Caco-2 (cell line): ENCODE results near the gene SLC43A2. TPM values are rescaled to one million over a fixed set of nuclear protein-coding genes. Genes with fewer than 3 reads are reported as not detected.
"Not testable (repeated sequence)": the region's sequence is repeated elsewhere in the genome, so short reads cannot be mapped to it uniquely, and the experiment has no call there.

Source experiments
- BruUV-seq: library from RNA; stranded (reverse); fragments of 400-500 nt; replicated peaks from 2 replicates; lab custom pipeline; 2021; lab: Mats Ljungman, UMichigan
- CTCF ChIA-PET: fragments of 300-600 bp; sonication (Branson Sonifier 250); formaldehyde crosslinking; loops from one replicate; lab custom pipeline; 2022; ENCODE audit warnings: antibody characterized with exemption; lab: Charles Lee
- POLR2A ChIA-PET: fragments of 300-600 bp; sonication (Branson Sonifier 250); formaldehyde crosslinking; loops from one replicate; lab custom pipeline; 2022; ENCODE audit warnings: antibody characterized with exemption; lab: Charles Lee
- DNase-seq, 2 experiments: peaks; one replicate each; pipeline versions ENCODE4 v3.0.0 to v3.0.0-alpha.2; 2020 to 2022
- H3K27me3 ChIP-seq: replicated peaks from 2 replicates; pipeline ENCODE4 v1.6.0; 2011; ENCODE audit warnings: low read length; ENCODE audit not compliant: control insufficient read depth, insufficient read depth
- H3K36me3 ChIP-seq: 2 replicates; pipeline ENCODE4 v1.5.1; 2011; ENCODE audit warnings: low read length; ENCODE audit not compliant: control insufficient read depth, insufficient read depth
- H3K4me1 ChIP-seq: fragments of 250-450 bp; sonication (Bioruptor Pico); 2 replicates; pipeline ENCODE4 v1.5.1; 2020; ENCODE audit warnings: mild to moderate bottlenecking
- H3K4me3 ChIP-seq: 2 replicates; pipeline ENCODE4 v1.5.1; 2011; ENCODE audit warnings: low read depth, mild to moderate bottlenecking, control low read depth, low read length
- H3K9me3 ChIP-seq: fragments of 250-450 bp; sonication (Bioruptor Pico); 2 replicates; pipeline ENCODE4 v1.5.1; 2020; ENCODE audit warnings: mild to moderate bottlenecking, moderate library complexity
- H3K27ac Mint-ChIP-seq: one replicate; pipeline ENCODE4 v1.8.0; 2022; ENCODE audit warnings: mixed read lengths; ENCODE audit not compliant: unreplicated experiment
- H3K27me3 Mint-ChIP-seq: one replicate; pipeline ENCODE4 v1.8.0; 2022; ENCODE audit warnings: mixed read lengths; ENCODE audit not compliant: insufficient read depth, unreplicated experiment
- H3K36me3 Mint-ChIP-seq: one replicate; pipeline ENCODE4 v1.8.0; 2022; ENCODE audit warnings: mild to moderate bottlenecking, mixed read lengths; ENCODE audit not compliant: insufficient read depth, unreplicated experiment
- H3K4me1 Mint-ChIP-seq: one replicate; pipeline ENCODE4 v1.8.0; 2022; ENCODE audit warnings: low read depth, mixed read lengths; ENCODE audit not compliant: unreplicated experiment
- H3K4me3 Mint-ChIP-seq: one replicate; pipeline ENCODE4 v1.8.0; 2022; ENCODE audit warnings: mild to moderate bottlenecking, moderate library complexity, mixed read lengths; ENCODE audit not compliant: unreplicated experiment
- H3K9me3 Mint-ChIP-seq: one replicate; pipeline ENCODE4 v1.8.0; 2022; ENCODE audit warnings: mixed read lengths; ENCODE audit not compliant: unreplicated experiment
- intact Hi-C: fragments of 100-400 bp; cut with micrococcal nuclease; formaldehyde crosslinking; loops from one replicate; pipeline ENCODE4 v1.10.0; 2022; ENCODE audit not compliant: unreplicated experiment
- total RNA-seq: library from RNA; stranded (reverse); gene quantifications from 2 replicates; pipeline ENCODE4 v1.2.3, GENCODE V29; 2022
- TF ChIP-seq, protein P1 (sequence below), 2 experiments: fragments of 200-600 bp in 1 of 2; IDR thresholded peaks; 1 replicate in 1 of 2; 2 replicates in 1 of 2; pipeline versions ENCODE4 v1.5.1 to v1.8.0; 2011 to 2022; ENCODE audit warnings: antibody characterized with exemption in 1 of 2, control low read depth in 1 of 2, inconsistent platforms in 1 of 2, low read depth in 1 of 2, low read length in 1 of 2, mild to moderate bottlenecking in 1 of 2, moderate library complexity in 1 of 2; ENCODE audit not compliant: insufficient read depth in 1 of 2, severe bottlenecking in 1 of 2, unreplicated experiment in 1 of 2

SLC43A2 gene
- total RNA-seq, 1 experiment from 2014 or later = 33.9 TPM

DNA sequence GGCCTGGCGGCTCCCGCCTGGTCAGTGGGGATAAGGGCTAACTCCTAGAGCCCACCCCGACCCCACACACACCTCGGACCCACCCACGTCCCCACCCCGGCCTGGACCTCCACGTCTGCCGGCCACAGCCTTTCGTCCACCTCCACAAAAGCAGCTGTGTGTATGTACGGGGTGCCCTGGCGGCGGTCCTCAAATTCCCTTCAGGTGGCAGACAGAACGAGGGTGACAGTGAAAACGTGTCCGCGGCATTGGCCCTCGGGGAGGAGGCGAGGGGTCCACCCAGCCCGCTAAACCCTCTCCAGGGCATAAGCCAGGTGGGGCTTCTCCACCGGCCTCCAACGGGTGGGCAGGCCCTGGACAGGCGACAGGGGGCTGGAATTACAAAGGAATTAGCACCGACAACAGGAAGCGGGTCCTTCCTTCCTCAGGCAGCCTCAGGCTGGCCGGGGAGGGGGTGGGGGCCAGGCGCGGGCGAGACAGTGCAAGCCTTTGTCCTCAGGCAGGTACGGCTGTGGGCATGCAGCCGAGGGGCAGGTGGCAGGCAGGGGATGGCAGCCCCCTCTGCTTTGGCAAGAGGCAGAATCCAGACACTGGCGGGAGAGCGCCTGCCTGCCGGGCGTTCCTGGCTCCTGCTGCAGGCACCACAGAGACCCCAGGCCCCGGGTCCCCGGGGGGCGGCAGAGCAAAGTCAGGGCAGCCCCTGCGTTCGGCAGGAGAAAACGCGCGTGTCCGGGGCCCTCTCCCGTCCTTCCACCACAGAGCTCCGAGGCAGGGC, 53.8 kb downstream of the SLC43A2 start:
- no peak overlapping the region for H3K4me3 ChIP-seq
- TF ChIP-seq, protein P1, sequence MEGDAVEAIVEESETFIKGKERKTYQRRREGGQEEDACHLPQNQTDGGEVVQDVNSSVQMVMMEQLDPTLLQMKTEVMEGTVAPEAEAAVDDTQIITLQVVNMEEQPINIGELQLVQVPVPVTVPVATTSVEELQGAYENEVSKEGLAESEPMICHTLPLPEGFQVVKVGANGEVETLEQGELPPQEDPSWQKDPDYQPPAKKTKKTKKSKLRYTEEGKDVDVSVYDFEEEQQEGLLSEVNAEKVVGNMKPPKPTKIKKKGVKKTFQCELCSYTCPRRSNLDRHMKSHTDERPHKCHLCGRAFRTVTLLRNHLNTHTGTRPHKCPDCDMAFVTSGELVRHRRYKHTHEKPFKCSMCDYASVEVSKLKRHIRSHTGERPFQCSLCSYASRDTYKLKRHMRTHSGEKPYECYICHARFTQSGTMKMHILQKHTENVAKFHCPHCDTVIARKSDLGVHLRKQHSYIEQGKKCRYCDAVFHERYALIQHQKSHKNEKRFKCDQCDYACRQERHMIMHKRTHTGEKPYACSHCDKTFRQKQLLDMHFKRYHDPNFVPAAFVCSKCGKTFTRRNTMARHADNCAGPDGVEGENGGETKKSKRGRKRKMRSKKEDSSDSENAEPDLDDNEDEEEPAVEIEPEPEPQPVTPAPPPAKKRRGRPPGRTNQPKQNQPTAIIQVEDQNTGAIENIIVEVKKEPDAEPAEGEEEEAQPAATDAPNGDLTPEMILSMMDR (IDR thresholded peaks at IDR 0.05; ENCODE audit: insufficient read depth in 1 of 2, low read depth in 1 of 2, low read length in 1 of 2, severe bottlenecking in 1 of 2, unreplicated experiment in 1 of 2) = no peak
- H3K9me3 Mint-ChIP-seq = no peaks in the 10 kb centered on the region
- H3K4me1 ChIP-seq = no peaks in the 10 kb centered on the region
- no peak overlapping the region for H3K27ac Mint-ChIP-seq
- H3K4me3 Mint-ChIP-seq = no peak overlapping the region
- no TSS peak for BruUV-seq
- no peaks in the 10 kb centered on the region for H3K27me3 ChIP-seq
- no peaks in the 10 kb centered on the region for H3K4me1 Mint-ChIP-seq
- no peak for DNase-seq
- H3K36me3 Mint-ChIP-seq = peaks cover 12% of the 10 kb centered on the region
- CTCF ChIA-PET = interaction anchor here (0.6 to 3.7 kb wide), 16 partner anchors 12 to 78 kb away, joined by 3 to 109 read pairs (median 4); partner anchors contain the start of genes INPP5K, PITPNA, RILP and SLC43A2
- POLR2A ChIA-PET = interaction anchor here (0.9 to 1.0 kb wide), 2 partner anchors 54 to 74 kb away, joined by 3 read pairs; partner anchors contain the start of genes RILP and SLC43A2
- no peaks in the 10 kb centered on the region for H3K27me3 Mint-ChIP-seq
- no peaks in the 10 kb centered on the region for H3K36me3 ChIP-seq
- intact Hi-C loops = loop anchor here (1.0 kb wide), 1 partner anchor 54 kb away; no protein-coding TSS in a partner anchor
- H3K9me3 ChIP-seq = no peaks in the 10 kb centered on the region

DNA sequence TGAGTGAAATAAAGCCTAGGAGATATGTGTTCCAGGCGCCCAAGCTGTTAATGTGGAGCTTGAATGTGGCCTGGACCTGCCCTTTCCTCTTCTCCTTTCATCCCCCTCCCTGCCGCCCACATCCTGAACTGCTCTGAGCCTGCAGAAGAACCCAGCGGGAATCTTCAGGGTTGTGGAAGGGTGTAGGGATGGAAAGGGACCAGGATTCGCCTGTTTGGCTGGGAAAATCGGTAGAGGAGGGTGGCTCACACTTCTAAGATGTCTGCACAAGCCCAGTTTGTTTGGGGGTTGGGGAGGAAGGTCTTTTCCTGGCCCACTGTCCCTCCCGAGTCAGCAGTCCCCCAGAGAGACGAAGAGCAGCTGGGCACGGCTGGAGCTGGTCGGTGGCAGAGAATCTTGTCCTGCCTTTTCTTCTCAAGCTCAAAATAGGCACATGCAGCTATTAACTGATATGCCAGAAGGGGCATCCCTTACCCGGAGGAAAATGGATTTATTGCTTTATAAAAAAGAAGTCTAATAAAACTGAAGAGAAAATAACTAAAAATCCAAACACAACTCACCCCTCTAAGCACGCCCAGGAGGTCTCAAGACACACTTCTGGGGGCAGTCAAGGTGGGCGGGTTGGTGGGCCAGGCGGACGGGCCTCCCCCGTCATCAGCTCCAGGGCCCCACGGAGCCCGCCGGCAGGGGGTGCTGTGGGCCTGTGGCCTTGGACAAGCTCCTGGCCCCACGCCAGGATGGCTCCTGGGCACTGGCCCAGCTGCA, 54.5 kb downstream of the SLC43A2 start:
- Mint-ChIP-seq H3K9me3 (no peaks in the 10 kb centered on the region), H3K4me3 (no peak overlapping the region), H3K36me3 (peaks cover 12% of the 10 kb centered on the region), H3K4me1 (no peaks in the 10 kb centered on the region), H3K27me3 (no peaks in the 10 kb centered on the region), H3K27ac (no peak overlapping the region)
- H3K27me3 ChIP-seq = no peaks in the 10 kb centered on the region
- no peaks in the 10 kb centered on the region for H3K36me3 ChIP-seq
- no peaks in the 10 kb centered on the region for H3K4me1 ChIP-seq
- BruUV-seq = TSS peak; percentile 22
- DNase-seq = peak; percentile 61 to 86
- no peak overlapping the region for H3K4me3 ChIP-seq
- CTCF ChIA-PET = interaction anchor here (0.6 to 3.7 kb wide), 18 partner anchors 12 to 569 kb away, joined by 3 to 109 read pairs (median 4); partner anchors contain the start of genes INPP5K, PITPNA, RILP and SLC43A2
- intact Hi-C loops = loop anchor here (1.0 kb wide), 1 partner anchor 55 kb away; no protein-coding TSS in a partner anchor
- POLR2A ChIA-PET = interaction anchor here (0.9 to 1.0 kb wide), 2 partner anchors 55 to 75 kb away, joined by 3 read pairs; partner anchors contain the start of genes RILP and SLC43A2
- TF ChIP-seq, protein P1 (IDR thresholded peaks at IDR 0.05; ENCODE audit: insufficient read depth in 1 of 2, low read depth in 1 of 2, low read length in 1 of 2, severe bottlenecking in 1 of 2, unreplicated experiment in 1 of 2) = peak; percentile 82 to 83
- no peaks in the 10 kb centered on the region for H3K9me3 ChIP-seq

DNA sequence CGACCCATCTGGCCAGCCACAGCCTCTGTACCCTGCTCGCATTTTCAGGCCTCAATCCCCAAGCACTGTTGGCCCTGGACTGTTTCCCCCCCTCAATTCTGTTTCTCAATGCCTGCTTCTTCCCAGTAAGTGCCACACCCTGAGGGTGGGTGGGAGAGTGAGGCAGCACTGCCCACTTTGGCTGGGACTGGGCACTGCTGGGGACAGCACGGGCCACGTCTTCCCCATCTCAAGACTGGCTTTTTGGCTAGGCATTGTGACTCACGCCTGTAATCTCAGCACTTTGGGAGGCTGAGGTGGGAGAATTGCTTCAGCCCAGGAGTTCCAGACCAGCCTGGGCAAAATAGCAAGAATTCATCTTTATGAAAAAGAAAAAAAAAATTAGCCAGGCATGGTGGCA, 56.0 kb downstream of the SLC43A2 start:
- DNase-seq, intact Hi-C loops, BruUV-seq, POLR2A ChIA-PET, H3K27me3 Mint-ChIP-seq, H3K4me3 ChIP-seq, H3K4me1 Mint-ChIP-seq, H3K27ac Mint-ChIP-seq, H3K4me3 Mint-ChIP-seq, H3K27me3 ChIP-seq, H3K4me1 ChIP-seq, H3K9me3 ChIP-seq, H3K9me3 Mint-ChIP-seq, H3K36me3 ChIP-seq: not testable (repeated sequence)
- H3K36me3 Mint-ChIP-seq = peaks cover 17% of the 10 kb centered on the region
- CTCF ChIA-PET = interaction anchor here (0.7 to 3.7 kb wide), 3 partner anchors 17 to 57 kb away, joined by 8 to 109 read pairs (median 13); partner anchors contain the start of gene SLC43A2
